Measurements from ENCODE around the gene MAP2K6. TPM values are rescaled to one million over a fixed set of nuclear protein-coding genes. Genes with fewer than 3 reads are reported as not detected.
A peak's percentile ranks its signal among the peaks of the same experiment; 100 is the strongest.

MAP2K6 gene
- total and polyA plus RNA-seq, 2 donors (not counting 3 experiments of a cell fraction or from before 2014, with no cell fraction given), result 5.9 to 13.9 TPM

DNA sequence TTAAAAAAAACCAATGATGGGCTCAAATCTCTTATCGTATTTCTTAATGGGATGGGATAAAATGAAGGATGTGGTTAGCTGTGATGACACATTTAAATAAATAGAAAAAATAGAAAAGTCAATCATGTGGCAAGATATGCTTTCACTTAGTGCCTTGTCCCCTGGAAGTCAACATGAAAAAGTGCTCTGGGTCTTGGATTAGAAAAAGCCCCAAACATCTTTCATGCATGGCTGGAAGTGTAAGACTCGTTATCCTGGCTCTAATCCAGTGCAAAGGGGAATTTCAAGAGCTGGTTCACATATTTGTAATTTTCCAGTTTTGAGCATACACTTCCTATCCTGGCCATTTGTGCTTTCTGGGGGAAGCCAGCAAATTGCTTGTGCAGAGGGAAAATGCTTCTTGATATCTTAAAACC lies 160.9 kb downstream of the MAP2K6 start:
- no peak overlapping the region for H3K4me3 ChIP-seq (replicated peaks in 1 of 3; ENCODE audit: insufficient read depth in 1 of 3, low read depth in 1 of 3, low read length in 3 of 3)
- H3K4me2 ChIP-seq (ENCODE audit: insufficient read depth, low read length), result no peak overlapping the region
- no peaks in the 10 kb centered on the region for H3K9me3 ChIP-seq (replicated peaks; ENCODE audit: control insufficient read depth, insufficient read depth, low read length)
- H3K9ac ChIP-seq (replicated peaks; ENCODE audit: extremely low read depth, insufficient read depth, low read length), result no peak overlapping the region
- H3K9me1 ChIP-seq (replicated peaks; ENCODE audit: control insufficient read depth, extremely low read depth, insufficient read depth, low read length), result no peaks in the 10 kb centered on the region
- H3K79me2 ChIP-seq (ENCODE audit: control insufficient read depth, insufficient read depth, low read length), result no peaks in the 10 kb centered on the region
- BruUV-seq (replicated peaks), result no TSS peak
- no peak overlapping the region for H3K27ac ChIP-seq (ENCODE audit: insufficient read depth, low read depth, low read length)
- CTCF ChIA-PET, result interaction anchor here (1.2 to 4.1 kb wide), 9 partner anchors 23 to 1047 kb away, joined by 3 to 23 read pairs (median 5); no protein-coding TSS in a partner anchor
- dilution Hi-C loops (cut with MboI; ENCODE audit: extremely low pct_ligation_motif_present, low sequenced_read_pairs), result no loop called here
- peaks cover 18% of the 10 kb centered on the region for H3K4me1 ChIP-seq (ENCODE audit: control insufficient read depth, extremely low read depth, insufficient read depth, low read length)
- H3K36me3 ChIP-seq (ENCODE audit: control insufficient read depth in 2 of 2, extremely low read depth in 1 of 2, insufficient read depth in 2 of 2, low read length in 2 of 2), result no peaks in the 10 kb centered on the region
- peaks cover 5 to 12% of the 10 kb centered on the region in 2 experiments for H3K27me3 ChIP-seq (ENCODE audit: control insufficient read depth in 2 of 2, insufficient read depth in 2 of 2, low read length in 2 of 2)
- TF ChIP-seq POLR2AphosphoS5 (IDR thresholded peaks at IDR 0.05; ENCODE audit: insufficient read depth, low read depth, low read length) (no peak), POLR2A (IDR thresholded peaks at IDR 0.05; ENCODE audit: low read depth, low read length) (no peak), MYC (IDR thresholded peaks at IDR 0.05; ENCODE audit: low read depth, low read length) (no peak), GATA2 (IDR thresholded peaks at IDR 0.05; ENCODE audit: insufficient read depth, insufficient read length, low read depth, low read length) (no peak), FOS (IDR thresholded peaks at IDR 0.05; ENCODE audit: borderline replicate concordance, insufficient read depth, low read length) (no peak), JUN (IDR thresholded peaks at IDR 0.05; ENCODE audit: borderline replicate concordance, insufficient read depth, insufficient read length, low read depth) (no peak), EZH2 (IDR thresholded peaks at IDR 0.05; ENCODE audit: borderline replicate concordance, low read depth, low read length, severe bottlenecking) (no peak)
- TF ChIP-seq, protein P1, sequence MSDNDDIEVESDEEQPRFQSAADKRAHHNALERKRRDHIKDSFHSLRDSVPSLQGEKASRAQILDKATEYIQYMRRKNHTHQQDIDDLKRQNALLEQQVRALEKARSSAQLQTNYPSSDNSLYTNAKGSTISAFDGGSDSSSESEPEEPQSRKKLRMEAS (IDR thresholded peaks at IDR 0.05; ENCODE audit: insufficient read depth, insufficient read length), result no peak
- TF ChIP-seq, protein P2, sequence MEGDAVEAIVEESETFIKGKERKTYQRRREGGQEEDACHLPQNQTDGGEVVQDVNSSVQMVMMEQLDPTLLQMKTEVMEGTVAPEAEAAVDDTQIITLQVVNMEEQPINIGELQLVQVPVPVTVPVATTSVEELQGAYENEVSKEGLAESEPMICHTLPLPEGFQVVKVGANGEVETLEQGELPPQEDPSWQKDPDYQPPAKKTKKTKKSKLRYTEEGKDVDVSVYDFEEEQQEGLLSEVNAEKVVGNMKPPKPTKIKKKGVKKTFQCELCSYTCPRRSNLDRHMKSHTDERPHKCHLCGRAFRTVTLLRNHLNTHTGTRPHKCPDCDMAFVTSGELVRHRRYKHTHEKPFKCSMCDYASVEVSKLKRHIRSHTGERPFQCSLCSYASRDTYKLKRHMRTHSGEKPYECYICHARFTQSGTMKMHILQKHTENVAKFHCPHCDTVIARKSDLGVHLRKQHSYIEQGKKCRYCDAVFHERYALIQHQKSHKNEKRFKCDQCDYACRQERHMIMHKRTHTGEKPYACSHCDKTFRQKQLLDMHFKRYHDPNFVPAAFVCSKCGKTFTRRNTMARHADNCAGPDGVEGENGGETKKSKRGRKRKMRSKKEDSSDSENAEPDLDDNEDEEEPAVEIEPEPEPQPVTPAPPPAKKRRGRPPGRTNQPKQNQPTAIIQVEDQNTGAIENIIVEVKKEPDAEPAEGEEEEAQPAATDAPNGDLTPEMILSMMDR (IDR thresholded peaks at IDR 0.05; ENCODE audit: extremely low read depth in 1 of 2, insufficient read depth in 1 of 2, low read depth in 1 of 2, low read length in 2 of 2), result no peak
- intact Hi-C loops (cut with micrococcal nuclease), result loop anchor here (2.0 kb wide), 1 partner anchor 19 kb away; no protein-coding TSS in a partner anchor
- DNase-seq (ENCODE audit: low read depth, low spot score), result peak; percentile 82
- no peaks in the 10 kb centered on the region for H4K20me1 ChIP-seq (replicated peaks; ENCODE audit: control insufficient read depth, extremely low read depth, insufficient read depth, low read length)
- FAIRE-seq, result no peak
- H2AFZ ChIP-seq (ENCODE audit: low read depth, low read length), result no peak overlapping the region
- POLR2A ChIA-PET, result interaction anchor here (0.6 kb wide), 1 partner anchor 63 kb away, joined by 4 read pairs; no protein-coding TSS in a partner anchor

Data from endothelial cell of umbilical vein (primary cell).